ENCODE measurements around the gene ITPRID2. TPM values are rescaled to one million over a fixed set of nuclear protein-coding genes. Genes with fewer than 3 reads are reported as not detected.

ITPRID2 gene
- total and polyA plus RNA-seq, 2 donors (not counting 1 experiment from before 2014, with no cell fraction given), result 8.9 to 47.6 TPM

DNA sequence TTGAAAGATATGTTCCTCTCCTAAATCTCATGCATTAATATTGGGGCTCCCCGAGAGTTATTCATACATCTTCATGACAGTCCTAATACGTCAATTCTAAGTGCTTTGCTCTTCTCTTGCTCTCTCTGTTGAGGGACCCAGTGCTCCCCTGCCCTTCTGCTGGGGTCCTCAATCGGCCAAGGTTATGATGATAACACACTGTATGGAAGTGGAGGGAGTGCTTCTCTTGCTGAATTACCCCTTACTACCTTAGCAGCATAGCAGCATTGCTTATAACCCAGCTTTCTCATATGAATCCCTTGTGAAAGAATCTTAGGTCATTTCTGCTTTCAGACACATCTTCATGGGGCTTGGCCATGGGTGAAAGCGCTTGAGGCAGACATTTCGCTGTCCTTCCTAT is 43.2 kb downstream of the ITPRID2 start:
- no peaks in the 10 kb centered on the region for H3K9me3 ChIP-seq (ENCODE audit: control extremely low read depth in 1 of 3, control insufficient read depth in 2 of 3, insufficient read depth in 1 of 3, low read length in 2 of 3)
- no peaks in the 10 kb centered on the region for H3K36me3 ChIP-seq (replicated peaks in 1 of 2; ENCODE audit: control extremely low read depth in 1 of 2, control insufficient read depth in 1 of 2, extremely low read depth in 1 of 2, insufficient read depth in 2 of 2, low read length in 1 of 2)
- no peak overlapping the region for H3K27ac ChIP-seq (ENCODE audit: low read length in 2 of 2)
- no peak overlapping the region for H2AFZ ChIP-seq (ENCODE audit: insufficient read depth, low read depth, low read length, poor library complexity, severe bottlenecking)
- no peaks in the 10 kb centered on the region for H4K20me1 ChIP-seq (ENCODE audit: control insufficient read depth, insufficient read depth, low read length, poor library complexity, severe bottlenecking)
- no peak overlapping the region for H3K4me3 ChIP-seq (ENCODE audit: control extremely low read depth in 1 of 5, extremely low read depth in 1 of 5, insufficient read depth in 1 of 5, low read depth in 2 of 5, low read length in 4 of 5)
- no peaks in the 10 kb centered on the region for H3K4me1 ChIP-seq (ENCODE audit: control insufficient read depth in 2 of 2, insufficient read depth in 2 of 2, low read length in 2 of 2)
- ChIA-PET CTCF (no interaction called here), POLR2A (no interaction called here)
- Mint-ChIP-seq H3K4me3 (no peak overlapping the region), H3K4me1 (no peaks in the 10 kb centered on the region), H3K27me3 (peaks cover 4% of the 10 kb centered on the region), H3K9me3 (ENCODE audit: insufficient read depth) (no peaks in the 10 kb centered on the region), H3K27ac (no peak overlapping the region)
- WGBS (ENCODE audit: insufficient coverage), result 77% methylated on average over 2 of the region's 5 CpGs
- ATAC-seq (ENCODE audit: low read depth), result no peak
- no peaks in the 10 kb centered on the region for H3K79me2 ChIP-seq (ENCODE audit: control insufficient read depth, insufficient read depth, low read length)
- DNase-seq, result no peak
- H3K4me2 ChIP-seq (replicated peaks; ENCODE audit: low read depth, low read length, poor library complexity, severe bottlenecking), result no peak overlapping the region
- no peak overlapping the region for H3K9ac ChIP-seq (ENCODE audit: low read length)
- intact Hi-C loops (cut with micrococcal nuclease), result no loop called here
- TF ChIP-seq, protein P1, sequence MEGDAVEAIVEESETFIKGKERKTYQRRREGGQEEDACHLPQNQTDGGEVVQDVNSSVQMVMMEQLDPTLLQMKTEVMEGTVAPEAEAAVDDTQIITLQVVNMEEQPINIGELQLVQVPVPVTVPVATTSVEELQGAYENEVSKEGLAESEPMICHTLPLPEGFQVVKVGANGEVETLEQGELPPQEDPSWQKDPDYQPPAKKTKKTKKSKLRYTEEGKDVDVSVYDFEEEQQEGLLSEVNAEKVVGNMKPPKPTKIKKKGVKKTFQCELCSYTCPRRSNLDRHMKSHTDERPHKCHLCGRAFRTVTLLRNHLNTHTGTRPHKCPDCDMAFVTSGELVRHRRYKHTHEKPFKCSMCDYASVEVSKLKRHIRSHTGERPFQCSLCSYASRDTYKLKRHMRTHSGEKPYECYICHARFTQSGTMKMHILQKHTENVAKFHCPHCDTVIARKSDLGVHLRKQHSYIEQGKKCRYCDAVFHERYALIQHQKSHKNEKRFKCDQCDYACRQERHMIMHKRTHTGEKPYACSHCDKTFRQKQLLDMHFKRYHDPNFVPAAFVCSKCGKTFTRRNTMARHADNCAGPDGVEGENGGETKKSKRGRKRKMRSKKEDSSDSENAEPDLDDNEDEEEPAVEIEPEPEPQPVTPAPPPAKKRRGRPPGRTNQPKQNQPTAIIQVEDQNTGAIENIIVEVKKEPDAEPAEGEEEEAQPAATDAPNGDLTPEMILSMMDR (IDR thresholded peaks at IDR 0.05), result no peak
- no peak for TF ChIP-seq EZH2 (IDR thresholded peaks at IDR 0.05; ENCODE audit: borderline replicate concordance, insufficient read depth, low read depth, low read length, poor library complexity, severe bottlenecking)
- peaks cover 0 to 3% (median 0%) of the 10 kb centered on the region in 4 experiments for H3K27me3 ChIP-seq (replicated peaks in 1 of 4; ENCODE audit: control extremely low read depth in 1 of 4, control insufficient read depth in 3 of 4, insufficient read depth in 4 of 4, low read length in 3 of 4)

DNA sequence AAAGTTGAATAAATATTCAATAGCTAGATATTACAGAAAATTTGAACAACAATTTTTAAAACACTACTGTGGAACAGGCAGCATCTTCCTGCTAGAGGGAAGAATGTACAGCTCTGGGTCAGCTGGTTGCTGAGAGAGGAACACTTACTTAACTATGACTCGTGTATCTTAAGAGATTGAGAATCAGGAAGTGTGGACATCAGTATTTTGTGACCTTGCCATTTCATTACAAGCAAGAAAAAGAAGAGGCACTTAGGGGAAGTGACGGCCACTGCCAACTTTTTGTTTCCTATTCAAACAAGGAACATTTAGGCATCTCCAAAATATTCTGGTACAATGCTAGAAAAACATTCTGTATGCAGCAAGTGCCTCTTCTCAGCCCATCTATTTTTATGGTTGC is 45.9 kb downstream of the ITPRID2 start:
- CTCF ChIA-PET, result no interaction called here
- no peak overlapping the region for H3K27ac ChIP-seq (ENCODE audit: low read length in 2 of 2)
- Mint-ChIP-seq H3K27me3 (peaks cover 4% of the 10 kb centered on the region), H3K4me3 (no peak overlapping the region), H3K27ac (no peak overlapping the region), H3K4me1 (no peaks in the 10 kb centered on the region), H3K9me3 (ENCODE audit: insufficient read depth) (no peaks in the 10 kb centered on the region)
- no peaks in the 10 kb centered on the region for H3K36me3 ChIP-seq (replicated peaks in 1 of 2; ENCODE audit: control extremely low read depth in 1 of 2, control insufficient read depth in 1 of 2, extremely low read depth in 1 of 2, insufficient read depth in 2 of 2, low read length in 1 of 2)
- H3K79me2 ChIP-seq (ENCODE audit: control insufficient read depth, insufficient read depth, low read length), result no peaks in the 10 kb centered on the region
- no CpG with 5 or more reads among the region's 2 CpGs for WGBS (ENCODE audit: insufficient coverage)
- H2AFZ ChIP-seq (ENCODE audit: insufficient read depth, low read depth, low read length, poor library complexity, severe bottlenecking), result no peak overlapping the region
- TF ChIP-seq, protein P1 (IDR thresholded peaks at IDR 0.05), result no peak
- TF ChIP-seq EZH2 (IDR thresholded peaks at IDR 0.05; ENCODE audit: borderline replicate concordance, insufficient read depth, low read depth, low read length, poor library complexity, severe bottlenecking), result no peak
- no peaks in the 10 kb centered on the region for H3K9me3 ChIP-seq (ENCODE audit: control extremely low read depth in 1 of 3, control insufficient read depth in 2 of 3, insufficient read depth in 1 of 3, low read length in 2 of 3)
- H4K20me1 ChIP-seq (ENCODE audit: control insufficient read depth, insufficient read depth, low read length, poor library complexity, severe bottlenecking), result no peaks in the 10 kb centered on the region
- no peak overlapping the region for H3K4me3 ChIP-seq (ENCODE audit: control extremely low read depth in 1 of 5, extremely low read depth in 1 of 5, insufficient read depth in 1 of 5, low read depth in 2 of 5, low read length in 4 of 5)
- DNase-seq (no peak), ATAC-seq (ENCODE audit: low read depth) (no peak)
- H3K9ac ChIP-seq (ENCODE audit: low read length), result no peak overlapping the region
- intact Hi-C loops (cut with micrococcal nuclease), result no loop called here
- no peak overlapping the region for H3K4me2 ChIP-seq (replicated peaks; ENCODE audit: low read depth, low read length, poor library complexity, severe bottlenecking)
- POLR2A ChIA-PET, result no interaction called here
- H3K4me1 ChIP-seq (ENCODE audit: control insufficient read depth in 2 of 2, insufficient read depth in 2 of 2, low read length in 2 of 2), result no peaks in the 10 kb centered on the region
- H3K27me3 ChIP-seq (replicated peaks in 1 of 4; ENCODE audit: control extremely low read depth in 1 of 4, control insufficient read depth in 3 of 4, insufficient read depth in 4 of 4, low read length in 3 of 4), result peaks cover 0 to 3% (median 1%) of the 10 kb centered on the region in 4 experiments
